Endothelial cell of umbilical vein (primary cell): ENCODE measurements around the gene ARFGAP3. TPM values are rescaled to one million over a fixed set of nuclear protein-coding genes. Genes with fewer than 3 reads are reported as not detected.

Source experiments
- BruUV-seq: library from RNA; stranded (reverse); fragments of 400-500 nt; replicated peaks from 2 replicates; lab custom pipeline; 2021; lab: Mats Ljungman, UMichigan
- CTCF ChIA-PET: fragments of 300-600, 350-600 bp; sonication (Branson Sonifier 250); formaldehyde crosslinking; loops from one replicate; lab custom pipeline; 2021; ENCODE audit warnings: antibody characterized with exemption, inconsistent platforms; lab: Charles Lee
- POLR2A ChIA-PET: fragments of 300-600, 350-600 bp; sonication (Branson Sonifier 250); formaldehyde crosslinking; loops from one replicate; lab custom pipeline; 2021; ENCODE audit warnings: antibody characterized with exemption, inconsistent platforms; lab: Charles Lee
- DNase-seq: peaks from one replicate; pipeline ENCODE4 v3.0.0-alpha.2; 2011; ENCODE audit warnings: low read depth, low spot score
- FAIRE-seq: peaks from 2 replicates; lab custom pipeline; 2011; peaks lifted over from hg19 to GRCh38; lab: Jason Lieb, UNC
- H2AFZ ChIP-seq: 2 replicates; pipeline ENCODE4 v1.6.0; 2012; ENCODE audit warnings: low read depth, low read length, control low read depth, inconsistent platforms
- H3K27ac ChIP-seq: 2 replicates; pipeline ENCODE4 v1.5.1; 2011; ENCODE audit warnings: low read depth, mild to moderate bottlenecking, control low read depth, low read length, moderate library complexity; ENCODE audit not compliant: insufficient read depth
- H3K27me3 ChIP-seq, 2 experiments: 2 replicates each; pipeline versions ENCODE4 v1.6.0 to v1.6.1; 2011; ENCODE audit warnings: low read length in 2 of 2, mixed read lengths in 1 of 2; ENCODE audit not compliant: control insufficient read depth in 2 of 2, insufficient read depth in 2 of 2
- H3K36me3 ChIP-seq, 2 experiments: 2 replicates in 1 of 2; 3 replicates in 1 of 2; pipeline ENCODE4 v1.5.1; 2011; ENCODE audit warnings: low read length in 2 of 2, mild to moderate bottlenecking in 1 of 2, moderate library complexity in 1 of 2; ENCODE audit not compliant: control insufficient read depth in 2 of 2, insufficient read depth in 2 of 2; ENCODE audit errors: extremely low read depth in 1 of 2
- H3K4me1 ChIP-seq: 3 replicates; pipeline ENCODE4 v1.5.1; 2011; ENCODE audit warnings: mild to moderate bottlenecking, low read length; ENCODE audit not compliant: control insufficient read depth, insufficient read depth; ENCODE audit errors: extremely low read depth
- H3K4me2 ChIP-seq: 2 replicates; pipeline ENCODE4 v1.6.1; 2011; ENCODE audit warnings: low read length, control low read depth, mixed read lengths; ENCODE audit not compliant: insufficient read depth
- H3K4me3 ChIP-seq, 3 experiments: fragments of 200-600 bp in 1 of 3; sonication (generic), shearing (Covaris generic) in 1 of 3; replicated peaks in 1 of 3; 2 replicates each; pipeline ENCODE4 v1.5.1; 2011 to 2016; ENCODE audit warnings: control low read depth in 3 of 3, low read length in 3 of 3, mild to moderate bottlenecking in 2 of 3, inconsistent platforms in 1 of 3, low read depth in 1 of 3, moderate library complexity in 1 of 3; ENCODE audit not compliant: insufficient read depth in 1 of 3
- H3K79me2 ChIP-seq: 2 replicates; pipeline ENCODE4 v1.6.0; 2012; ENCODE audit warnings: low read length, inconsistent platforms; ENCODE audit not compliant: control insufficient read depth, insufficient read depth
- H3K9ac ChIP-seq: replicated peaks from 2 replicates; pipeline ENCODE3; 2011; ENCODE audit warnings: low read length, control low read depth; ENCODE audit not compliant: insufficient read depth; ENCODE audit errors: extremely low read depth
- H3K9me1 ChIP-seq: replicated peaks from 3 replicates; pipeline ENCODE4 v1.6.0; 2011; ENCODE audit warnings: mild to moderate bottlenecking, low read length; ENCODE audit not compliant: control insufficient read depth, insufficient read depth; ENCODE audit errors: extremely low read depth
- H3K9me3 ChIP-seq: replicated peaks from 2 replicates; pipeline ENCODE4 v1.5.1; 2012; ENCODE audit warnings: low read length, inconsistent platforms; ENCODE audit not compliant: control insufficient read depth, insufficient read depth
- H4K20me1 ChIP-seq: replicated peaks from 2 replicates; pipeline ENCODE3; 2011; ENCODE audit warnings: mild to moderate bottlenecking, low read length; ENCODE audit not compliant: control insufficient read depth, insufficient read depth; ENCODE audit errors: extremely low read depth
- EZH2 ChIP-seq: IDR thresholded peaks from 2 replicates; pipeline ENCODE4 v1.6.1; 2012; ENCODE audit warnings: borderline replicate concordance, low read depth, mild to moderate bottlenecking, moderate library complexity, low read length, inconsistent platforms; ENCODE audit not compliant: severe bottlenecking
- FOS ChIP-seq: IDR thresholded peaks from 2 replicates; pipeline ENCODE4 v1.6.1; 2011; ENCODE audit warnings: mild to moderate bottlenecking, low read length, moderate library complexity, borderline replicate concordance; ENCODE audit not compliant: insufficient read depth
- GATA2 ChIP-seq: IDR thresholded peaks from 2 replicates; pipeline ENCODE4 v1.7.0; 2011; ENCODE audit warnings: low read depth, mild to moderate bottlenecking, moderate library complexity, mixed read lengths, low read length; ENCODE audit not compliant: insufficient read length, insufficient read depth
- JUN ChIP-seq: IDR thresholded peaks from 2 replicates; pipeline ENCODE4 v1.6.1; 2011; ENCODE audit warnings: borderline replicate concordance, low read depth; ENCODE audit not compliant: insufficient read length, insufficient read depth
- MYC ChIP-seq: IDR thresholded peaks from one replicate; pipeline ENCODE4 v1.6.1; 2011; ENCODE audit warnings: mild to moderate bottlenecking, low read depth, low read length
- POLR2A ChIP-seq: IDR thresholded peaks from 2 replicates; pipeline ENCODE4 v1.6.1; 2012; ENCODE audit warnings: low read depth, mild to moderate bottlenecking, control low read depth, low read length
- POLR2AphosphoS5 ChIP-seq: IDR thresholded peaks from 2 replicates; pipeline ENCODE4 v1.6.1; 2012; ENCODE audit warnings: low read depth, mild to moderate bottlenecking, control low read depth, low read length, moderate library complexity; ENCODE audit not compliant: insufficient read depth
- dilution Hi-C: fragments of 300-500 bp; cut with MboI; formaldehyde crosslinking; loops from one replicate; pipeline ENCODE4 v1.15.0; 2019; ENCODE audit warnings: low sequenced_read_pairs; ENCODE audit not compliant: extremely low pct_ligation_motif_present
- intact Hi-C: fragments of 100-400 bp; cut with micrococcal nuclease; formaldehyde crosslinking; loops from one replicate; pipeline ENCODE4 v1.10.0; 2022
- polyA plus RNA-seq, 4 experiments: library from polyadenylated mRNA; depleted of rRNA in 3 of 4; stranded (reverse) in 3 of 4; unstranded in 1 of 4; fragments of >200 nt; gene quantifications; 2 replicates each; pipeline versions ENCODE4 v1.2.1 to v1.2.3, GENCODE V29; 2011 to 2012; ENCODE audit warnings: missing spikeins in 1 of 4
- total RNA-seq: library from RNA; stranded (reverse); gene quantifications from 2 replicates; pipeline ENCODE4 v1.2.3, GENCODE V29; 2021
- TF ChIP-seq, protein P1 (sequence below), 2 donors: IDR thresholded peaks; 1 replicate in 1 of 2; 2 replicates in 1 of 2; pipeline ENCODE4 v1.5.1; 2011; ENCODE audit warnings: low read length in 2 of 2, mild to moderate bottlenecking in 2 of 2, moderate library complexity in 2 of 2, control low read depth in 1 of 2, inconsistent platforms in 1 of 2, low read depth in 1 of 2; ENCODE audit not compliant: insufficient read depth in 1 of 2; ENCODE audit errors: extremely low read depth in 1 of 2
- TF ChIP-seq, protein P2 (sequence below): IDR thresholded peaks from 2 replicates; pipeline ENCODE4 v1.6.1; 2011; ENCODE audit not compliant: insufficient read depth, insufficient read length

The ARFGAP3 gene
- total and polyA plus RNA-seq, 2 donors (not counting 3 experiments of a cell fraction or from before 2014, with no cell fraction given), result 29.1 to 33.4 TPM

DNA sequence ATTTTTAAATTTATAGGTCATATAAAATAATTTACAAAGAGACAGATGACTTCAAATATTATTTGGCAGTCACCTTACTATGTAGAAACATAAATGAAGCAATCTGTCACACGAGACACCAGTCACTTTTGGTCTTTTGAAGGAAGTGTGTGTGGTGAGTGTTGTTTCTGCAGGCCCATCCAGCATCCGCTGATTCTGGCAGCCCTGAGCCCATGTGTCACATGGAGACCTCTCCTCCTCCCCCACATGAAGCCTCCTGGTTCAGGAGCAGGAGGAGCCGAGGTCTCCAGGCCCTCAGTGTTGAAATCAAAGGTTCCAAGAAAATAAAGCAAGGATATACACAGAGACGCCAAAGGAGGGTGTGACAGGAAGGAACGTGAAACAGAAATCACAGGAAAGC lies 60.1 kb downstream of the ARFGAP3 start:
- Histone ChIP-seq H3K9me3 (no peaks in the 10 kb centered on the region), H4K20me1 (no peaks in the 10 kb centered on the region), H3K36me3 (peaks cover 0 to 14% of the 10 kb centered on the region in 2 experiments), H3K4me3 (no peak overlapping the region), H3K27me3 (no peaks in the 10 kb centered on the region), H3K4me2 (no peak overlapping the region), H3K27ac (no peak overlapping the region), H2AFZ (no peak overlapping the region), H3K9ac (no peak overlapping the region), H3K4me1 (peaks cover 8% of the 10 kb centered on the region), H3K79me2 (no peaks in the 10 kb centered on the region), H3K9me1 (no peaks in the 10 kb centered on the region)
- CTCF ChIA-PET, result interaction anchor here (1.0 to 1.3 kb wide), 3 partner anchors 8 to 23 kb away, joined by 3 to 4 read pairs (median 3); no protein-coding TSS in a partner anchor
- POLR2A ChIA-PET, result interaction anchor here (0.6 kb wide), 1 partner anchor 270 kb away, joined by 4 read pairs; no protein-coding TSS in a partner anchor
- FAIRE-seq (peak; percentile 40), DNase-seq (peak; percentile 48)
- dilution Hi-C loops (no loop called here), intact Hi-C loops (no loop called here)
- TF ChIP-seq, protein P1, sequence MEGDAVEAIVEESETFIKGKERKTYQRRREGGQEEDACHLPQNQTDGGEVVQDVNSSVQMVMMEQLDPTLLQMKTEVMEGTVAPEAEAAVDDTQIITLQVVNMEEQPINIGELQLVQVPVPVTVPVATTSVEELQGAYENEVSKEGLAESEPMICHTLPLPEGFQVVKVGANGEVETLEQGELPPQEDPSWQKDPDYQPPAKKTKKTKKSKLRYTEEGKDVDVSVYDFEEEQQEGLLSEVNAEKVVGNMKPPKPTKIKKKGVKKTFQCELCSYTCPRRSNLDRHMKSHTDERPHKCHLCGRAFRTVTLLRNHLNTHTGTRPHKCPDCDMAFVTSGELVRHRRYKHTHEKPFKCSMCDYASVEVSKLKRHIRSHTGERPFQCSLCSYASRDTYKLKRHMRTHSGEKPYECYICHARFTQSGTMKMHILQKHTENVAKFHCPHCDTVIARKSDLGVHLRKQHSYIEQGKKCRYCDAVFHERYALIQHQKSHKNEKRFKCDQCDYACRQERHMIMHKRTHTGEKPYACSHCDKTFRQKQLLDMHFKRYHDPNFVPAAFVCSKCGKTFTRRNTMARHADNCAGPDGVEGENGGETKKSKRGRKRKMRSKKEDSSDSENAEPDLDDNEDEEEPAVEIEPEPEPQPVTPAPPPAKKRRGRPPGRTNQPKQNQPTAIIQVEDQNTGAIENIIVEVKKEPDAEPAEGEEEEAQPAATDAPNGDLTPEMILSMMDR (IDR thresholded peaks at IDR 0.05; ENCODE audit: extremely low read depth in 1 of 2, insufficient read depth in 1 of 2, low read depth in 1 of 2, low read length in 2 of 2), result no peak
- no peak for TF ChIP-seq MYC
- TF ChIP-seq, protein P2, sequence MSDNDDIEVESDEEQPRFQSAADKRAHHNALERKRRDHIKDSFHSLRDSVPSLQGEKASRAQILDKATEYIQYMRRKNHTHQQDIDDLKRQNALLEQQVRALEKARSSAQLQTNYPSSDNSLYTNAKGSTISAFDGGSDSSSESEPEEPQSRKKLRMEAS, result no peak
- TF ChIP-seq POLR2AphosphoS5, result no peak
- no peak for TF ChIP-seq JUN
- TF ChIP-seq EZH2, result no peak
- no peak for TF ChIP-seq FOS
- TF ChIP-seq POLR2A, result no peak
- no peak for TF ChIP-seq GATA2
- TSS peak; percentile 24 for BruUV-seq
